Liver (tissue), 9 donors: ENCODE results near the gene CHAT. TPM values are rescaled to one million over a fixed set of nuclear protein-coding genes. Genes with fewer than 3 reads are reported as not detected.

ENCODE experiments used
- DNase-seq: peaks from one replicate; pipeline ENCODE4 v3.0.0-alpha.2; 2017; ENCODE audit warnings: low spot score
- H3K27ac ChIP-seq, 2 donors: one replicate each; pipeline ENCODE4 v1.7.0; 2013; ENCODE audit warnings: inconsistent platforms in 2 of 2, low read length in 2 of 2, control low read depth in 1 of 2, low read depth in 1 of 2, mild to moderate bottlenecking in 1 of 2
- H3K27me3 ChIP-seq, 4 donors: one replicate each; pipeline versions ENCODE4 v1.6.1 to v1.7.0; 2013; ENCODE audit warnings: low read length in 3 of 4, inconsistent platforms in 1 of 4, mild to moderate bottlenecking in 1 of 4, moderate library complexity in 1 of 4; ENCODE audit not compliant: control insufficient read depth in 4 of 4, insufficient read depth in 4 of 4
- H3K36me3 ChIP-seq, 4 donors: one replicate each; pipeline versions ENCODE4 v1.6.1 to v1.7.0; 2013; ENCODE audit warnings: low read length in 3 of 4, mild to moderate bottlenecking in 3 of 4, low read depth in 1 of 4, moderate library complexity in 1 of 4; ENCODE audit not compliant: control insufficient read depth in 4 of 4, insufficient read depth in 3 of 4
- H3K4me1 ChIP-seq, 4 donors: one replicate each; pipeline versions ENCODE4 v1.6.1 to v1.7.0; 2013; ENCODE audit warnings: low read length in 3 of 4, mild to moderate bottlenecking in 3 of 4, moderate library complexity in 1 of 4; ENCODE audit not compliant: control insufficient read depth in 4 of 4, insufficient read depth in 4 of 4
- H3K4me3 ChIP-seq, 3 donors: one replicate each; pipeline versions ENCODE4 v1.6.1 to v1.7.0; 2013; ENCODE audit warnings: low read length in 3 of 3, control low read depth in 1 of 3, low read depth in 1 of 3, mild to moderate bottlenecking in 1 of 3
- H3K9ac ChIP-seq, 2 donors: one replicate each; pipeline ENCODE4 v1.7.0; 2013; ENCODE audit warnings: low read length in 2 of 2, mild to moderate bottlenecking in 2 of 2, moderate library complexity in 2 of 2, control low read depth in 1 of 2, low read depth in 1 of 2
- H3K9me3 ChIP-seq, 4 donors: one replicate each; pipeline versions ENCODE4 v1.6.1 to v1.7.0; 2013; ENCODE audit warnings: low read length in 3 of 4; ENCODE audit not compliant: control insufficient read depth in 4 of 4
- EGR1 ChIP-seq, 2 donors: IDR thresholded peaks; 2 replicates each; pipeline ENCODE4 v1.6.1; 2016 to 2018; ENCODE audit warnings: antibody characterized with exemption in 2 of 2, low read depth in 2 of 2
- FOXA1 ChIP-seq: IDR thresholded peaks from 2 replicates; pipeline ENCODE4 v1.6.1; 2016; ENCODE audit warnings: antibody characterized with exemption
- FOXA2 ChIP-seq: IDR thresholded peaks from 2 replicates; pipeline ENCODE4 v1.6.1; 2016; ENCODE audit warnings: antibody characterized with exemption
- GABPA ChIP-seq, 2 donors: IDR thresholded peaks in 1 of 2; conservative IDR thresholded peaks in 1 of 2; 2 replicates each; pipeline ENCODE4 v1.6.1; 2016; ENCODE audit warnings: antibody characterized with exemption in 2 of 2, mild to moderate bottlenecking in 1 of 2, moderate library complexity in 1 of 2
- HNF4A ChIP-seq, 2 donors: conservative IDR thresholded peaks; 2 replicates each; pipeline ENCODE4 v1.6.1; 2016; ENCODE audit warnings: antibody characterized with exemption in 2 of 2, mild to moderate bottlenecking in 2 of 2
- HNF4G ChIP-seq: IDR thresholded peaks from 2 replicates; pipeline ENCODE4 v1.6.1; 2016; ENCODE audit warnings: antibody characterized with exemption
- JUND ChIP-seq, 2 donors: IDR thresholded peaks; 2 replicates each; pipeline ENCODE4 v1.6.1; 2016; ENCODE audit warnings: antibody characterized with exemption in 2 of 2
- MAX ChIP-seq: IDR thresholded peaks from 2 replicates; pipeline ENCODE4 v1.6.1; 2016; ENCODE audit warnings: antibody characterized with exemption
- NR2F2 ChIP-seq: IDR thresholded peaks from 2 replicates; pipeline ENCODE4 v1.6.1; 2016; ENCODE audit warnings: antibody characterized with exemption
- RAD21 ChIP-seq, 2 donors: IDR thresholded peaks; 2 replicates each; pipeline ENCODE4 v1.6.1; 2016; ENCODE audit warnings: antibody characterized with exemption in 2 of 2, mild to moderate bottlenecking in 2 of 2
- RXRA ChIP-seq, 2 donors: IDR thresholded peaks; 2 replicates each; pipeline ENCODE4 v1.6.1; 2017 to 2018; ENCODE audit warnings: antibody characterized with exemption in 2 of 2, mild to moderate bottlenecking in 1 of 2
- SP1 ChIP-seq: IDR thresholded peaks from 2 replicates; pipeline ENCODE4 v1.6.1; 2018; ENCODE audit warnings: antibody characterized with exemption, mild to moderate bottlenecking
- TAF1 ChIP-seq: conservative IDR thresholded peaks from 2 replicates; pipeline ENCODE4 v1.6.1; 2016; ENCODE audit warnings: antibody characterized with exemption, mild to moderate bottlenecking
- YY1 ChIP-seq: IDR thresholded peaks from 2 replicates; pipeline ENCODE4 v1.6.1; 2016; ENCODE audit warnings: antibody characterized with exemption, mild to moderate bottlenecking
- WGBS: extraction: QIAGEN DNeasy Blood & Tissue Kit; methylation state at CpG from one replicate; pipeline ENCODE4 v1.1.7; 2013; 5-methylcytosine and 5-hydroxymethylcytosine counted together
- polyA plus RNA-seq, 2 donors: library from polyadenylated mRNA; stranded (reverse) in 1 of 2; unstranded in 1 of 2; fragments of 200-250 nt in 1 of 2; fragments of >200 nt in 1 of 2; fragmentation: Nextera tagmentation in 1 of 2; extraction: Ambion mirVana in 1 of 2; gene quantifications; one replicate each; pipeline versions ENCODE4 v1.2.1 to v1.2.3, GENCODE V29; 2013 to 2015
- total RNA-seq, 2 donors: library from RNA; depleted of rRNA; stranded (reverse); fragments of >200 nt; gene quantifications; one replicate each; pipeline ENCODE4 v1.2.3, GENCODE V29; 2014
- TF ChIP-seq, protein P1 (sequence below): IDR thresholded peaks from 2 replicates; pipeline ENCODE4 v1.6.1; 2016; ENCODE audit warnings: antibody characterized with exemption
- TF ChIP-seq, protein P2 (sequence below): IDR thresholded peaks from 2 replicates; pipeline ENCODE4 v1.6.1; 2016; ENCODE audit warnings: antibody characterized with exemption
- donor health status: healthy.
- donor health status: healthy.
- donor health status: healthy.
- donor health status: healthy.
- donor health status: healthy.

CHAT gene
- total and polyA plus RNA-seq, 4 donors = not detected

- WGBS = 78% methylated on average over 9 of the region's 9 CpGs
Observed at GRCh38 chr10:49698679-49699078, 84.8 kb downstream of the CHAT start.

DNA sequence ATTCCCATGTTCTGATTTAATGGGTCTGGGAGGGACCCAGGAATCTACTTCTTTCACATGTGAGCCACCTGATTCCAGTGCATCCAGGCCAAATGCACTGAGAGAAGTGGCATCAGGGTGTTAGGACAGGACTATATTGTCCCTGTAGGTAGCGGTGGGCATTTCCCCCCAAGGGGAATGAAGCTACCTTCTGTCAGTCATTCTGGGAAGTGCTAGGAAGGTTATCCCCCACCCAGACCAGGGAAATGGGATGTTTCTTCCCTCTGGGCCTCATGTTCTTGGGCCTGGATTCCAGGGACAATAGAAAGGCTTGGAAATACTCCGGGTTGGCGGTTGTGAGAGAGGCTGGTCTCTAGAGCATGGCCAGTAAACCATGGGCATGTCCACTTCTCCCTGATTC is 86.4 kb downstream of the CHAT start:
- H3K4me1 ChIP-seq = no peaks in the 10 kb centered on the region
- no peak for DNase-seq
- no peaks in the 10 kb centered on the region for H3K36me3 ChIP-seq
- WGBS = 91% methylated on average over 3 of the region's 3 CpGs
- no peaks in the 10 kb centered on the region for H3K27me3 ChIP-seq
- peaks cover 0 to under 1% (median 0%) of the 10 kb centered on the region in 4 donors for H3K9me3 ChIP-seq
- TF ChIP-seq SP1 (no peak), GABPA (IDR thresholded peaks at IDR 0.05 in 1 of 2, conservative IDR thresholded peaks at IDR 0.05 in 1 of 2) (no peak), NR2F2 (no peak), FOXA1 (no peak), RAD21 (IDR thresholded peaks at IDR 0.05) (no peak), FOXA2 (no peak), HNF4A (conservative IDR thresholded peaks at IDR 0.05) (no peak), MAX (no peak), YY1 (no peak), JUND (IDR thresholded peaks at IDR 0.05) (no peak), HNF4G (no peak)
- TF ChIP-seq, protein P1, sequence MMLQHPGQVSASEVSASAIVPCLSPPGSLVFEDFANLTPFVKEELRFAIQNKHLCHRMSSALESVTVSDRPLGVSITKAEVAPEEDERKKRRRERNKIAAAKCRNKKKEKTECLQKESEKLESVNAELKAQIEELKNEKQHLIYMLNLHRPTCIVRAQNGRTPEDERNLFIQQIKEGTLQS = no peak
- TF ChIP-seq, protein P2, sequence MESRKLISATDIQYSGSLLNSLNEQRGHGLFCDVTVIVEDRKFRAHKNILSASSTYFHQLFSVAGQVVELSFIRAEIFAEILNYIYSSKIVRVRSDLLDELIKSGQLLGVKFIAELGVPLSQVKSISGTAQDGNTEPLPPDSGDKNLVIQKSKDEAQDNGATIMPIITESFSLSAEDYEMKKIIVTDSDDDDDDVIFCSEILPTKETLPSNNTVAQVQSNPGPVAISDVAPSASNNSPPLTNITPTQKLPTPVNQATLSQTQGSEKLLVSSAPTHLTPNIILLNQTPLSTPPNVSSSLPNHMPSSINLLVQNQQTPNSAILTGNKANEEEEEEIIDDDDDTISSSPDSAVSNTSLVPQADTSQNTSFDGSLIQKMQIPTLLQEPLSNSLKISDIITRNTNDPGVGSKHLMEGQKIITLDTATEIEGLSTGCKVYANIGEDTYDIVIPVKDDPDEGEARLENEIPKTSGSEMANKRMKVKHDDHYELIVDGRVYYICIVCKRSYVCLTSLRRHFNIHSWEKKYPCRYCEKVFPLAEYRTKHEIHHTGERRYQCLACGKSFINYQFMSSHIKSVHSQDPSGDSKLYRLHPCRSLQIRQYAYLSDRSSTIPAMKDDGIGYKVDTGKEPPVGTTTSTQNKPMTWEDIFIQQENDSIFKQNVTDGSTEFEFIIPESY = no peak
- H3K27ac ChIP-seq = no peak overlapping the region
- H3K4me3 ChIP-seq = no peak overlapping the region
- H3K9ac ChIP-seq = no peak overlapping the region

More at GRCh38 chr10:49698679-49699078, 84.8 kb downstream of the CHAT start:
- Histone ChIP-seq H3K4me3 (no peak overlapping the region), H3K27me3 (no peaks in the 10 kb centered on the region), H3K27ac (no peak overlapping the region), H3K9ac (no peak overlapping the region), H3K4me1 (no peaks in the 10 kb centered on the region), H3K9me3 (no peaks in the 10 kb centered on the region), H3K36me3 (no peaks in the 10 kb centered on the region)
- DNase-seq = no peak
- TF ChIP-seq EGR1 (IDR thresholded peaks at IDR 0.05; ENCODE audit: low read depth in 2 of 2) (no peak), MAX (no peak), YY1 (no peak), FOXA2 (no peak), RXRA (IDR thresholded peaks at IDR 0.05) (no peak), NR2F2 (no peak), GABPA (IDR thresholded peaks at IDR 0.05 in 1 of 2, conservative IDR thresholded peaks at IDR 0.05 in 1 of 2) (no peak), TAF1 (no peak), FOXA1 (no peak)
- TF ChIP-seq, protein P2 = no peak
- TF ChIP-seq, protein P1 = no peak
